Activated CD8-positive, alpha-beta T cell treated with anti-CD3 and anti-CD28 coated beads, Interleukin-2, amount 10 ng/mL, durations not matched to agents 7 days and 5 days (primary cell): Measurements from ENCODE around the gene AKNA. TPM values are rescaled to one million over a fixed set of nuclear protein-coding genes. Genes with fewer than 3 reads are reported as not detected.

Experiments
- ATAC-seq: fragments of 150-1000 bp; cut with Tn5 transposase; one replicate; pipeline ENCODE4 v1.10.0; 2021; ENCODE audit warnings: moderate library complexity
- CTCF ChIA-PET: fragments of 350-600 bp; sonication (Branson Sonifier 250); formaldehyde crosslinking; loops from one replicate; lab custom pipeline; 2021; ENCODE audit warnings: antibody characterized with exemption; lab: Charles Lee
- POLR2A ChIA-PET: fragments of 350-600 bp; sonication (Branson Sonifier 250); formaldehyde crosslinking; loops from one replicate; lab custom pipeline; 2021; ENCODE audit warnings: antibody characterized with exemption; lab: Charles Lee
- DNase-seq: peaks from one replicate; pipeline ENCODE4 v3.0.0-alpha.2; 2020
- H3K27ac Mint-ChIP-seq: one replicate; pipeline ENCODE4 v1.8.0; 2021; ENCODE audit warnings: mild to moderate bottlenecking, mixed read lengths
- H3K27me3 Mint-ChIP-seq: one replicate; pipeline ENCODE4 v1.8.0; 2021; ENCODE audit warnings: low read depth, mixed read lengths
- H3K36me3 Mint-ChIP-seq: one replicate; pipeline ENCODE4 v1.8.0; 2021; ENCODE audit warnings: low read depth, mixed read lengths
- H3K4me1 Mint-ChIP-seq: one replicate; pipeline ENCODE4 v1.8.0; 2021; ENCODE audit warnings: low read depth, mixed read lengths
- H3K4me3 Mint-ChIP-seq: one replicate; pipeline ENCODE4 v1.8.0; 2021; ENCODE audit warnings: mild to moderate bottlenecking, mixed read lengths
- H3K9me3 Mint-ChIP-seq: one replicate; pipeline ENCODE4 v1.8.0; 2022; ENCODE audit warnings: mixed read lengths; ENCODE audit not compliant: insufficient read depth
- total RNA-seq, 2 experiments: library from RNA; stranded (reverse); gene quantifications; one replicate each; pipeline ENCODE4 v1.2.3, GENCODE V29; 2021

AKNA gene
- total RNA-seq, 2 experiments from 2014 or later = 413 to 430 TPM

GRCh38 chr9:114310471-114311450, 77.0 kb downstream of the AKNA start:
- ChIA-PET POLR2A (no interaction called here), CTCF (interaction anchor here (0.8 kb wide), 1 partner anchor 95 kb away, joined by 3 read pairs; no protein-coding TSS in a partner anchor)
- Mint-ChIP-seq H3K27me3 (no peaks in the 10 kb centered on the region), H3K36me3 (no peaks in the 10 kb centered on the region), H3K4me3 (no peak overlapping the region), H3K27ac (no peak overlapping the region), H3K4me1 (no peaks in the 10 kb centered on the region), H3K9me3 (no peaks in the 10 kb centered on the region)
- DNase-seq (no peak), ATAC-seq (no peak)

GRCh38 chr9:114309096-114309495, 78.7 kb downstream of the AKNA start:
- Mint-ChIP-seq H3K27ac (no peak overlapping the region), H3K27me3 (no peaks in the 10 kb centered on the region), H3K9me3 (no peaks in the 10 kb centered on the region), H3K4me3 (no peak overlapping the region), H3K36me3 (no peaks in the 10 kb centered on the region), H3K4me1 (no peaks in the 10 kb centered on the region)
- DNase-seq = no peak
- no peak for ATAC-seq
- CTCF ChIA-PET = no interaction called here
- POLR2A ChIA-PET = no interaction called here

- no peaks in the 10 kb centered on the region for H3K4me1 Mint-ChIP-seq
- no peaks in the 10 kb centered on the region for H3K27me3 Mint-ChIP-seq
- no peaks in the 10 kb centered on the region for H3K9me3 Mint-ChIP-seq
- DNase-seq = no peak
- POLR2A ChIA-PET = no interaction called here
- H3K27ac Mint-ChIP-seq = no peak overlapping the region
- CTCF ChIA-PET = no interaction called here
- H3K4me3 Mint-ChIP-seq = no peak overlapping the region
- H3K36me3 Mint-ChIP-seq = no peaks in the 10 kb centered on the region
- ATAC-seq = no peak
Measured at GRCh38 chr9:114308361-114308950, 79.3 kb downstream of the AKNA start.

GRCh38 chr9:114307899-114308267, 79.9 kb downstream of the AKNA start:
- no peak overlapping the region for H3K27ac Mint-ChIP-seq
- no peak overlapping the region for H3K4me3 Mint-ChIP-seq
- CTCF ChIA-PET = no interaction called here
- DNase-seq = no peak
- POLR2A ChIA-PET = no interaction called here
- H3K4me1 Mint-ChIP-seq = no peaks in the 10 kb centered on the region
- no peaks in the 10 kb centered on the region for H3K9me3 Mint-ChIP-seq
- H3K27me3 Mint-ChIP-seq = no peaks in the 10 kb centered on the region
- no peaks in the 10 kb centered on the region for H3K36me3 Mint-ChIP-seq
- no peak for ATAC-seq

GRCh38 chr9:114304416-114305188, 83.2 kb downstream of the AKNA start:
- ChIA-PET POLR2A (no interaction called here), CTCF (interaction anchor here (2.0 kb wide), 1 partner anchor 12 kb away, joined by 7 read pairs; no protein-coding TSS in a partner anchor)
- no peaks in the 10 kb centered on the region for H3K27me3 Mint-ChIP-seq
- no peaks in the 10 kb centered on the region for H3K9me3 Mint-ChIP-seq
- DNase-seq (no peak), ATAC-seq (no peak)
- H3K36me3 Mint-ChIP-seq = no peaks in the 10 kb centered on the region
- no peak overlapping the region for H3K4me3 Mint-ChIP-seq
- H3K4me1 Mint-ChIP-seq = no peaks in the 10 kb centered on the region
- H3K27ac Mint-ChIP-seq = no peak overlapping the region

- no peaks in the 10 kb centered on the region for H3K27me3 Mint-ChIP-seq
- H3K4me3 Mint-ChIP-seq = no peak overlapping the region
- H3K36me3 Mint-ChIP-seq = no peaks in the 10 kb centered on the region
- POLR2A ChIA-PET = no interaction called here
- no peak overlapping the region for H3K27ac Mint-ChIP-seq
- H3K4me1 Mint-ChIP-seq = no peaks in the 10 kb centered on the region
- no peaks in the 10 kb centered on the region for H3K9me3 Mint-ChIP-seq
- DNase-seq (no peak), ATAC-seq (no peak)
- CTCF ChIA-PET = interaction anchor here (2.0 kb wide), 1 partner anchor 13 kb away, joined by 7 read pairs; no protein-coding TSS in a partner anchor
Measured at GRCh38 chr9:114303977-114304376, 83.8 kb downstream of the AKNA start.

GRCh38 chr9:114303571-114303970, 84.2 kb downstream of the AKNA start:
- no peak for ATAC-seq
- ChIA-PET CTCF (interaction anchor here (2.0 kb wide), 1 partner anchor 13 kb away, joined by 7 read pairs; no protein-coding TSS in a partner anchor), POLR2A (no interaction called here)
- no peaks in the 10 kb centered on the region for H3K4me1 Mint-ChIP-seq
- H3K36me3 Mint-ChIP-seq = no peaks in the 10 kb centered on the region
- no peak for DNase-seq
- H3K27ac Mint-ChIP-seq = no peak overlapping the region
- no peak overlapping the region for H3K4me3 Mint-ChIP-seq
- no peaks in the 10 kb centered on the region for H3K9me3 Mint-ChIP-seq
- no peaks in the 10 kb centered on the region for H3K27me3 Mint-ChIP-seq

- POLR2A ChIA-PET = no interaction called here
Measured at GRCh38 chr9:114302727-114303126, 85.1 kb downstream of the AKNA start.

GRCh38 chr9:114301798-114302565, 85.8 kb downstream of the AKNA start:
- no peaks in the 10 kb centered on the region for H3K36me3 Mint-ChIP-seq
- ATAC-seq (no peak), DNase-seq (no peak)
- CTCF ChIA-PET = no interaction called here
- no peak overlapping the region for H3K4me3 Mint-ChIP-seq
- no peaks in the 10 kb centered on the region for H3K4me1 Mint-ChIP-seq
- H3K27ac Mint-ChIP-seq = no peak overlapping the region
- H3K9me3 Mint-ChIP-seq = no peaks in the 10 kb centered on the region
- POLR2A ChIA-PET = no interaction called here
- H3K27me3 Mint-ChIP-seq = peaks cover 2% of the 10 kb centered on the region

More at GRCh38 chr9:114302727-114303126, 85.1 kb downstream of the AKNA start:
- no peak overlapping the region for H3K4me3 Mint-ChIP-seq
- DNase-seq (no peak), ATAC-seq (no peak)
- CTCF ChIA-PET = no interaction called here
- no peak overlapping the region for H3K27ac Mint-ChIP-seq
- no peaks in the 10 kb centered on the region for H3K36me3 Mint-ChIP-seq
- H3K9me3 Mint-ChIP-seq = no peaks in the 10 kb centered on the region
- no peaks in the 10 kb centered on the region for H3K27me3 Mint-ChIP-seq
- H3K4me1 Mint-ChIP-seq = no peaks in the 10 kb centered on the region

GRCh38 chr9:114300846-114301797, 86.7 kb downstream of the AKNA start:
- POLR2A ChIA-PET = no interaction called here
- DNase-seq (no peak), ATAC-seq (no peak)
- CTCF ChIA-PET = interaction anchor here (0.9 kb wide), 1 partner anchor 11 kb away, joined by 4 read pairs; no protein-coding TSS in a partner anchor
- H3K27ac Mint-ChIP-seq = no peak overlapping the region
- no peaks in the 10 kb centered on the region for H3K36me3 Mint-ChIP-seq
- H3K9me3 Mint-ChIP-seq = no peaks in the 10 kb centered on the region
- no peaks in the 10 kb centered on the region for H3K4me1 Mint-ChIP-seq
- H3K27me3 Mint-ChIP-seq = peaks cover 4% of the 10 kb centered on the region
- H3K4me3 Mint-ChIP-seq = no peak overlapping the region
